HG03095 (cell line): Measurements from ENCODE around the gene RFT1.

Source experiments
- ATAC-seq: cut with Tn5 transposase; IDR thresholded peaks from one replicate; pipeline ENCODE4 v1.9.1; 2021; ENCODE audit warnings: moderate library complexity; ENCODE audit not compliant: unreplicated experiment

RFT1 gene

DNA sequence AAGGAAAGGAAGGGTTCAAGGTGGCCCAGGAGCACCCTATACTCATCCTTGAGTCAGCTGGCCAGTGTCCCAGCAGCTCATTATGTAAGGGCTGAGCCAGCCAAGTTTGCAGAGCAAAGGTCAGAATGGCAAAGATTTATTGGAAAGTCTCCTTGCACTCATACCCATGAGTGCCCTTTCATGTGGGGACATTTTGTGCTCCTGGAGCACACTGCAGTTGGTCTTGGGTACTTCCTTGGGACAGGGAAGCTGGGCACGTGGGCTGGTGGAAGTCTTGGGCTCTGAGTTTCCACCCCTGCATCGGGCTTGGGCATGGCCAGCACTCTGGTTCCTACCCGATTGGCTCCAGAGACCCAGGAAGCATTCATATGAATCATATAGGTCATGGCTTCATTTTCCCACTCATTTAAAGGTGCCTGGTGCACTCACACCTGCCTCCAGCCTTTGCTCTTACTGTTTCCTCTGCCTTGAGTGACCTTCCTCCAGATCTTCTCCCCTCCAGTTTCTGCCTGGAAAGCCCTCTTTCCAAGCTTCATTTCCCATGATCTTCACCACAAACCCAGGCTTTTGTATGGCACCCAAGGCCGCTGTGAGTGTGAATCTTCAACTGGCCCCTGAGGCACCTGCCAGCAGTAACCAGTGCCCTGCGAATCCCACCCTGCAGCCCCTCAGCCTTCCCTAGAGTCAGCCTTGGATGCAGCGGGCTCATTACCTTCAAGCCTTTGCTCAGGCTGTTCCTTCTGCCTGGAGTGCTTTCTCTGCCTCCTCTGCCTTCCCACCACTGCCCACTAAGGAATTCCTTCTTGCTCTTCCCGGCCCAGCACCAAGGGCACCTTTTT is 20.2 kb upstream of the RFT1 start:
- no peak for ATAC-seq

DNA sequence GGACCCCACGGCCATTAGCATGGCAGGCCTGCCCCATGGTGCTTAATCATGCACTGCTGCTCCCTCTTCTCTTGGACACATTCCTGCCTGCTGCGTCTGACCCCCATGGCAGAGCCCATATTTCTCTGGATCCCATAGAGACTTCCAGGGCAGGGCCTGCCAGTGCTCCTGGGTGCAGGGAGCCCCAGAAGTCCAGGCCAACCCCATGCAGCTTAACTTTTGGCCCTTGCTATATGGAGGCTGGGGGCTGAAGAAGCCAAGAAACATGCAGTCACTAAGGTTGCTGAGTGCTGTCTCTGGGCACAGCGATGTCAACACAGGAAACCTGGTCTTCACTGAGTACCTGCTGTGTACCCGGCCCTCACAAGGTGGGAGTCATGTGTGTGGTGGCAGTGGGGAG is 19.5 kb upstream of the RFT1 start:
- no peak for ATAC-seq

DNA sequence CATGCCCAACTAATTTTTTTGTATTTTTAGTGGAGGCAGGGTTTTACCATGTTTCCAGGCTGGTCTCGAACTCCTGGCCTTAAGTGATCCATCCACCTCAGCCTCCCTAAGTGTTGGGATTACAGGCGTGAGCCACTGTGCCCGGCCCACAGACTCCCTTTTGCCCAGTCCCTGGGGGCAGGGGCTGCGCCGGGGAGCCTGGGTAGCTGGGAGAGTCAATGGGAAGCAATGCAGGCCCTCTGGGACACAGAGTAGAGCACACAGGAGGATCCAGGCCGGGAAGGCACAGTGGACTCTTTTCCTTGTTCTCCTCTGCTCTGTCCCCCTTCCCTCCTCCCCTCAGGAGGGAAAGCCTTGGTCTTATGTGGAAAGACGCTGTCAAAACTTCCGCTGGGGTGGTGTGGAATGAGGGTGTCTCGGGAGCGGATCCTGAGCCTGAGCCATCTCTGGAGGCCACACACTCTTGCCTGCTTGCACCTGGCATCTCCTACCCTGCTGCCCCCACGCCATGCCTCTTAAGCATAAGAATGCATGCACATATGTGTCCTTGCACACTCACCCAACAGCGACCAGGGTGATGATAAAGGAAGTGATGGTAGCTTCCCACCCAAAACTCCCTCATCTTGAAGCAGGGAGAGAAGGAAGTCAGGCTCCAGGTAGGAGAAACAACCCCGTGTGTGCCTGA is 18.9 kb upstream of the RFT1 start:
- no peak for ATAC-seq

DNA sequence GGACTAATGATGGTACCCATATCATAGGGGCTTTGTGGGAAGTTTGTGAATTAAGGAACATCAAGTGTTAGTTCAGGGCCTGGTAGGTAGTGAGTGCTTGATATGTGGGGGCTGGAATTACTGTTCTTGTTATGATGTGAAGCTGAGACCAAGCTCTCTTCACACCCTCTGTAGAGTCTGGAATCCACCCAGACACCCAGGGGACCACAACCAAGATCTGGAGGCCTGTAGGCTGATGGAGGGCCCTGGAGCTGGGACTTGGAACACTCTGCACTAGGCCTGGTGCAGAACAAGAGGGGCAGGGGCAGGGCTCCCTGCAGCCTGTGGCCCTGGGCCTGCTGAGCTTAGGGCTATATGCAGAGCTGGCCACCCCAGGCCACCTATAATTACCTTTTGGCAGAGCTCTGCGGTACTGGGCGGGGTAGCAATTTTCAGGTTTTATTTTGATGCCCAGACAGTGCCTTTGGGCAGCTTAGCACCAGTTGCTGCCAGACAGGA is 17.7 kb upstream of the RFT1 start:
- ATAC-seq: no peak

DNA sequence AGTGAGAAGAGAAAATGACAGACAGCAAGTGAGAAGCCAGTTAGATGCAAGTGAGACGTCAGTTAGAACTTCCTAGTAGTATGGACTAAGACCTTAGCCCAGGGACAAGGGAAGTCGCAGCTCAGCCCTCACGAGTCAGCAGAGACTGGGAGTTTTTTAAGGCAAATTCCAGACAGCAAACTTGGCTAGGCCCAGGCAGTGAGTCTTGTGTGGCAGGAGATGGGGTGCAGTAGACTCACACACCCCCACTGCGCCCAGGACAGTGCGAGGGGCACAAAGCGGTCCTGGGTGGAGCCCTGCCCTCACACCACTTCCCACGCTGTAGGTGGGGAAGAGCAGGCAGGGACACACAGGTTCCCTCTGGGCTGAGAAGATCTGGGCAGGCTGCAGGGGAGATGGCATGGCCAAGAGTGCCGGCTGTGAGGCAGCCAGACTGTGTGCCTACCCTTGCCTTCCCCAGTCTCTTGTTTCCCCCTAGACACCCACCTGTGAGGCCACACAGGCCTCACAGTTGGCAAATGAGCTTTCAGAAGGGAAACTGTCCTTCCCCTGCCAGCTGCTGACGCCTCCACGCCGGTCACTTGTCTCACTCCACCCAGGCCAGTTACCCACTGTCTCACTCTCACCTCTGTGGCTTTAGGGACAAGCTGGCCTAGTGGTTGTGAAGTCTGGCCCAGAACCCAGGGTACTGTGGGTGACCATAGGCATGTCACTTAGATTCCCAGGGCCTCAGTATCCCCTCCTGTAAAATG is 17.1 kb upstream of the RFT1 start:
- no peak for ATAC-seq

DNA sequence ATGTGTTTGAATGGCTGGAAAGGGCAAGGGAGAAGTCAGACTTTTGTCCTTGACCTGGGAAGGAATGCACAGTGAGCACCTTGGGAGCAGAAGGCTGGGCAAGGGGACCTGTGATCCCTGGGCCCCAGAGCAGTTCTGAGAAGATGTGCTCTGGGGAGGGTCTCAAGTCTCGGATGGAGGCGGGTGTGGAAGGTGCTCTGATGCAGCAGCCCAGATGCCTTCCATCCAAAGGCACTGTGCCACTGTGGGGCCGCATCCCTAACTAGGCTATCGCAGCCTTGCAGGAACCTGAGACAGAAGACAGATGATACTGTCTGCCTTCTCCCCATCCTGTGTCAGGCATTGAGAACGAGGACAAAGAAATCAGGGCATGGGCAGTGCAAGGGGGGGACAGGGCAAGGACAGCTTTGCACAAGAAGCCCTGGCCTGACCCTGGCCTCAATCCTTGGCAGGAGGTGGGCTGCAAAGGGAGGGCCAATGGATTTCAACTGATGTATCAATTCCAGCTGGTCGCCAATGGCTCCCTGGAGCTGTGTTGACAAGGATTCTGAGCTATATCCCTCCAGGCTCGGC is 16.2 kb upstream of the RFT1 start:
- ATAC-seq: no peak

DNA sequence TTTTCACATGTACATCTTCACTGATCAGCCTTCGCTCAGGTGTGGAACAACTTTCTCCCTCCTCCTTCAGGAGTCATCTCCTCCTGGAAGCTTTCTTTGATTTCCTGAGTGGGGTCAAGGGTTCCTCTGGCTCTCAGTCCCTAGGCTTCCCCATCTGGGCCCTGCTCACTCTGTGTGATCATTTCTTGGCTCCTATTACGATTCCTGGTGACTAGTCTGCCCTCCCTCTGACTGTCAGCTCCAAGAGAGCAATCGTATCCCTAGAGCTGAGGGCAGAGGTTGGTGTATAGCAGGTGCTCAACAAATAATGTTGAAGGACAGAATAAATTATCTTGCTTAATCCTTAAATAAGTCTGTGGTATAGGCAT is 15.5 kb upstream of the RFT1 start:
- no peak for ATAC-seq

DNA sequence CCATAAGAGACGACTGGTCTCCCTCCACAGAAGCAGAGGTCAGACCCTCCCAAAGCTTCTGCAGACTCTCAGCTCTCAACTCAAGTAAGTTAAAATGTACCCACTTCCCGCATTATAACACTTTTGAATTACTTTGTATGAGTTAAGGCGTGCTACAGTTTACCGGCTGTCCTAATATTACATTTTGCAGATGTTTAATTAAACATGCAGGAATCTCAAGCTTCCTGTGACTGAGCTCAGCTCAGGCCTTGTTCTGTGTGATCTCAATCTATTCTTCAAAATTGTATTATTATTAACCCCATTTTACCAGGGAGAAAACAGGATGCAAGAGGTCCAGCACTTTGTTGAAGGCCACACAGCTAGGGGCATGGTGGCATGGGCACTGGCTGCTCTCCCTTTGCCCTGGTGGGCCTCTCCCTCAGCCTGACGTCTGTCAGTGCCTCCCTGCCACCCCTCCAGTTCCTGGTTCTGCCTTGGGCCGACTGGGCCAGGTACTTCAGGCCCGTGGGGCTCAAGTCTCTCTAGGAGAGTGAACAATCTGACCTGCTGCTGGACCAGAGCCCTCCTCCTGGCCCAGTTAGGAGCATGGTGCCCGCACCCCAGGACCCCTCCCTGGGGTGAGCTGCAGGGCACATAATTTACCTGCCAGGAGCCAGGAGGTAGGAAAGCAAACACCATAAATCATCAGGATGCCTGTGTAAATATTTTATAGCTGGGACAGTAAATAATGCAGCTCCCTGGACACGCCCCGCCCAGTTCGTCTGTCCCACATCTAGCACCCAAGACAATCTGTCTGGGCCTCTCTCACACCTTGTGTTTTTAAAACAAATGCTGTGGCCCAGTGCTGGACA is 14.9 kb upstream of the RFT1 start:
- no peak for ATAC-seq

DNA sequence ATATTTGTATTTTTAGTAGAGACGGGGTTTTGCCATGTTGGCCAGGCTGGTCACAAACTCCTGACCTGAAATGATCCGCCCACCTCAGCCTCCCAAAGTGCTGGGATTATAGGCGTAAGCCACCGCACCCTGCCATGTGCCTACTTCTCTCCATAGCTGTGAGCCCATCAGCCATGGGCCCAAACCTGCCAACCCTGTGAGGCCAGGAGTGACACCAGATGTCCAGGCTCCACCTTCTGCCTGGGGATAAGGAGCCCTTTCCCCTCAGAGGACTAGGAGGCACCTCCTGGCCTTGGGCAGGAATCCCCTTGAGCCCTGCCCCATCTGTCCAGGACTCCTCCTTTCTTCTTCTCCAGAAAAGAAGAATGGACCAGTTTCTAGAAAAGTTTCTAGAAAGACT is 14.2 kb upstream of the RFT1 start:
- no peak for ATAC-seq

DNA sequence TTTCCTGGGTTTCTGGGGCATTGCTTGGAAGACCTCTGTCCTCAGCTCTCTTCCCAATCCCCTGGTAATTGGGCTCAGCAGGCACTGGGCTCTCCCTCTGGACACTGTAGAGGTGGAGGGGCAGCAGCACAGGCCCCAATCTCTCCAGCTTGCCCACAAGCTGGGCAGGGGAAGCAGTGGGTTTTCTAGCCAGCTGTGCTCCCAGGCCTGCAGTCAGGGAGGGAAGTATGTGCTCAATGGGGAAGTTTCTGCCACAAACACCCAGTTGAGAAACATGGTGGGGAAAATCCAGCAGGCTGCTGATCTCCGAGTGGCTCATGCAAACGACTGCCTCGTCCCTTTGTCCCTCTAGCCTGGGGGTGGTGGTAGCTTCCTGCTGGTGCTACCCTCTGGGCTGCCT is 12.8 kb upstream of the RFT1 start:
- no peak for ATAC-seq

DNA sequence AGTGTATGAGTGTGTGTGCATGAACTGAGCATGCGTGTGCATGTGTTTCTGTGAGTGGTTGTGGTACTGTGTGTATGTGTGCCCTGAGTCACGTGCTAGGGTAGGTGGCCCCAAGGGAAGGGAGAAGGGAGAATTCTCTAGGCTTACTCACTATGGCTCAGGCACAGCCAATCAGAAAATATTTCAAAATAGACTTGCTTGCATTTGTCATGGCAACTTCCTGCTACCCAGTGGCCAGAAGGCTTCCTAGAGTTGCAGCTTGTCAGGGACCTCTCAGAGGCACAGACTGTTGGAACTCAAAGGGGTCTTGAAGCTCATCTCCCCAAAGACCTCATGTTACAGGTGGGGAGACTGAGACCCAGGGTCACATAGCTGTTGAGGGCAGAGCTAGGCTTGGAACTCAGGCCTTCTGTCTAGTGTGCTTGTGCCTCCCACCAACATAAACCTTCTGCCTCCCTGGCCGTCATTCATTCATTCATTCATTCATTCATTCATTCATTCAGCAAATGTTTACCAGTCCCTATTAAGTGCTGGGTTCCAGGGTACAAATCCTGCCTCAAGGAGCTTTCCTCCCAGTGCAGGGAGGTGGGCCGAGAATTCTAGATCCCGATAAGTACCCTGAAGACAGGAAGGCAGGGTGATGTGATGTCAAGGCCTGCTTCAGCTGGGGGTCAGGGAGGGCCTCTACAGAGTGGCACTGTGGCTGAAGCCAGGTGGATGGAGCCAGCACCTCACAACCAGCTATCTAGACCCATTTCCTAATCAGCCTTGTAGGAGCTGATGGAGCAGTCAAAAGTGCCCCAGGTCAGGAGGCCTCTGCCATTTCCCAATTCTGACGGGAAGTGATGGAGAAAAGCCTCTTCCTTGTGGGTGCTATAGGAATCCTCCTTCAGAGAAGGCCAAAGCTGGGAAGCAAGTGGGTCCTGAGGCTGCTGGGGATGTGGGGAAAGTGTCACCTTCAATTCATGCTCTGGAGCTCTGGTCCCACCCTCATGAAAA is 10.9 kb upstream of the RFT1 start:
- no peak for ATAC-seq

DNA sequence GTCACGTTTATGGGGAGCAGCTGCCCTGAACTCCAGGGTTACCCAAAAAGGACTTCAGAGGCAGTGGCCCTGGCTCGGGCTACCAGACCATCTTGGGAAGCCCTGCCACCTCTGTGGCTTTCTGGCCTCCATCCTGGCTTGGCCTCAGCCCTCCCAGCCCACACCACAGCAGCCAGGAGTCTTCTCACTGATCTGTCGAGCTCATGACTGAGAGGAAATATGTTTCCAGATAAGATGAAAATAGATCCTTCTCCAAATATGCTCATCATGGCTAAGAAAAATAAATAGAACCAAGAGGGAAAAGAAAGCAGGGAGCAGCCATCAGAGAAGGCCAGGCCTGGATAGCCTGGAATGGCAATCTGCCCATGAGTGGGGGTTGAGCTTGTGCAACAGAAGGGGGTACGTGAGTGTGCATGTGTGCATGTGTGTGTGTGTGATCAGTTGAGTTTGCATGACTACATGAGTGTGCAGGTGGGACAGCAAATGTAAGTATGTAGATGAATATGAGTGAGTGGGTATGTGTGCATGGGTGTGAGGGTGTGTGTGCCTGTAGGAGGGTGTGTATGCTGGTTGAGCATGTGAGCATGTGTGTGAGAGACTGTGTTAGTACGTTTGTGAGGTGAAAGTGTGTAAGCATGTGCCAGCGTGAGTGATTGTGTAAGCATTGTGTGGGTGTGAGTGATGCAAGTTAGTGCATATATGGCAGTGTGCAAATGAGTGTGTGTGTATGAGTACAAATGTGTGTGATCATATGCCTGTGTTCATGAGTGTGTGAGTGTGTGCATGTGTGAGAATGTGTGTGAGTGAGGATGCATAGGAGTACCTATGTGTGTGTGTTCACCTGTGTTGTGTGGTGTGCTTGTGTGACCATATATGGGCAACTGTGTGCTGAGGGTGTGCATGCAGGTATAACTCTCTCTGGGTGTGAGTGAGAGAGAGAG is 9.9 kb upstream of the RFT1 start:
- no peak for ATAC-seq

DNA sequence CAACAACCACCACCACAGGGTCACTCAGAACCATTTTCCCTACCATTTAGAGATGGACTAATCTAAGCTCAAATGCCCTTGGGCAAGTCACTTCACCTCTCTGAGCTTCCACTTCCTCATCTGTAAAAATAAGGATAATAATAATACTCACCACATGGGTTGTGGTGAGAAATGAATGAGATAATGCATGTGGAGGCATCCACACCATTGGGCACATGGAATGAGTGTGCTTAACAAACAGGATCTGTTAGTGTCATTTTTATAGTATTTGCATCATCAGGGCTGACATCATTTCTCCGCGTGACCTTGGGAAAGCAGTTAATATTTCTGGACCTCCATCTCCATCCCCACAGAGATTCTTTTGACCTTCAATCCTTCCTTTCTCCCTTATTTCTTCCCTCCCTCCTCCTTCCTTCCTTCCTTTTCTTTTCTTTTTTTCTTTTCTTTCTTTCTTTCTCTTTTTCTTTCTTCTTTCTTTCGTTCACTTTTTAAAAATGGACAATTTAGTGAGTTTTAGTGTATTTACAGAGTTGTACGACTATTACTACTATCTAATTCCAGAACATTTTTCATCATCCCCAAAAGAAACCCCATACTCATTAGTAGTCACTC is 7.7 kb upstream of the RFT1 start:
- ATAC-seq: no peak

DNA sequence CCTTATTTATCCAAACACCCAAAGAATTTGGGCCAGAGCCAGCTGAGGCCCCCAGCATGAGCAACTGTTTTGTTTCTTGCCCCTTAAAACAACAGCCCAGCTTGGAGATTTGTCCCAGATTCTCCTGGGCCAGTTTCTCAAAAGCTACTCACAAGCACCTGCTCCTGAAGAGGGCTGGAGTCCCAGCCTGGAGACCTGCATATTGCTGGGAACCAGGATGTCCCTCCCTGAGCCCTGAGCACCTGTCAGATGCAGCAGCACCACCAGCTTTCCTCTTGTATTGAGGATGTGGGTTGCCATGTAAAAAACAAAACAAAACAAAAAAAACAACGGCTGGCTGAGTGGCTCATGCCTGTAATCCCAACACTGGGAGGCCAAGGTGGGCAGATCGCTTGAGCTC is 7.0 kb upstream of the RFT1 start:
- ATAC-seq: no peak

DNA sequence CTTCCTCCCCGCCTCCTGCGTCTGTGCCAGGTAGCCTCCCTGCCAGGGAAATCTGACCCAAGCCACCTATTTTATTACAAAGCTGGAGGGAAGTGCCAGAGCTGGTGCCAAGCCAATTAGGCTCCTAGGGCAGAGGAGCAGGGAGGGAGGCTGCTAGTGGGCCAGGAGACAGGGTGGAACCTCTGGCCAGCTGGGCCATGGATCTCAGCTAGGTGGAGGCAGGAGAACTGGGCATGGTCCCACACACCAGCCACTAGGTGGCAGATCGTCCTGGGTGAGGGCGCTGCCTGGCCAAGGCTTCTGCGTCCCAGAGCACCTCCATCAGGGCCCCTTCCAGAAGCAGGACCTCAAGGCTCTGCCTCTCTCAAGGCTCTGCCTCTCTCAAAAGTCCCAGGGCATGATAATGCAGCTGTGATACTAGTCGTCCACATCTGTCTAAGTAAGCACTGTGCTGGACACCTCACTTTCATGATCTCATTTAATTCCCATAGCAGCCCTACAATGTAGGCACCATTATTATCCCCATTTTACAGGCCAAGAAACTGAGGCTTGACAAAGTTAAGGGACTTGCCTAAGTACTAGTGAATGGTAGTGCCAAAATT is 4.5 kb upstream of the RFT1 start:
- no peak for ATAC-seq

DNA sequence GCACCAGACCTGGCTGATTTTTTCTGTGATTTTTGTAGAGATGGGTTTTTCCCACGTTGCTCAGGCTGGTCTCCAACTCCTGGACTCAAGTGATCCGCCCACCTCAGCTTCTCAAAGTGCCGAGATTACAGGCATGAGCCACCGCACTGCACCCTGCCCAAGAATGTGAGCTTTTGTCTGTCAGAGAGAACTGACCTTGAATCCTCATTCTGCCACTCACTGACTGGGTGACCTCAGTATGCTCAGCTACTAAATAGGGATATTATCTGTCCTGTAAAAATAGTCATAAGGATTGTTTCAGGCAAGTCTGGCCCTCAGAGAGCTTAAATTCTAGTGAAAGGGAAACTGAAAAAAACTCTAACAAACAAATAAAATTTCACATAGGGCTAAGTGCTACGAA is 2.1 kb upstream of the RFT1 start:
- no peak for ATAC-seq

DNA sequence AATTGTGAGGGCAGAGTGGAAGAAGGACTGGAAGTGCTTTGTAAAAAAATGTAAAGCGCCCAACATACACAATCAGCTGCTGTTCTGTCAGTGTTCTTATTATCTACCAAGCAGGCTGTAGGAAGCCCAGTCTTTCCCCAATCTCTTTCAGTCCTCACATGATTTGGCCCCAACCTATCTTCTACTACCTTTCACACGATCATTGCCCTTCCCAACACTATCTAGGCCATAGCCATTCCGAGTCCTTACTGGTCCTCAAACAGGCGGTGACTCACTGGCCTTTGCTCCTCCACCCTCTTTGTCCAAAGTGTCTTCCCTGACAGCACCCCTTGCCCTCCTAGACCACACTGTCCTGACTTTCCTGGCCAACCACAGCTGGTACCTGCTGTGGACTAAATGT is 861 bp upstream of the RFT1 start:
- ATAC-seq: no peak
